ENCODE measurements around the gene RTF1. TPM values are rescaled to one million over a fixed set of nuclear protein-coding genes. Genes with fewer than 3 reads are reported as not detected.
A peak's percentile ranks its signal among the peaks of the same experiment; 100 is the strongest.

The RTF1 gene
- total and polyA plus RNA-seq, 5 experiments from 2014 or later, result 17.1 to 36.3 (median 21.7) TPM

GRCh38 chr15:41512940-41513505, 96.1 kb downstream of the RTF1 start:
- H3K9me3 Mint-ChIP-seq, result no peaks in the 10 kb centered on the region
- H3K36me3 Mint-ChIP-seq, result peaks cover 0 to 5% (median 0%) of the 10 kb centered on the region in 3 donors
- peak; percentile 64 to 69 for ATAC-seq
- POLR2A ChIA-PET, result interaction anchor here (0.5 to 2.3 kb wide), 4 partner anchors 10 to 283 kb away, joined by 3 to 6 read pairs (median 5); partner anchors contain the start of gene RPAP1
- H3K4me1 Mint-ChIP-seq, result peaks cover 9 to 29% (median 26%) of the 10 kb centered on the region in 4 donors
- DNase-seq, result peak in 3 of 10 donors; percentile 26 to 32 (median 32)
- H3K27ac Mint-ChIP-seq, result no peak overlapping the region
- peaks cover 4 to 25% (median 16%) of the 10 kb centered on the region in 5 donors for H3K27me3 Mint-ChIP-seq
- H3K4me3 Mint-ChIP-seq, result peak overlapping the region; percentile 71 to 88 (median 84)

GRCh38 chr15:41513506-41514227, 96.8 kb downstream of the RTF1 start, which contains the start of gene LTK:
TSS of gene LTK (minus strand) at chr15:41513827. CDS start at chr15:41513709, 118 bp downstream.
- peaks cover 0 to 6% (median 0%) of the 10 kb centered on the region in 3 donors for H3K36me3 Mint-ChIP-seq
- ATAC-seq (peak; percentile 18 to 35), DNase-seq (peak in 1 of 10 donors; percentile 16)
- no peak within 1 kb of the TSS for H3K27ac Mint-ChIP-seq
- POLR2A ChIA-PET, result interaction anchor here (0.6 to 2.3 kb wide), 4 partner anchors 10 to 30 kb away, joined by 3 to 6 read pairs (median 5); partner anchors contain the start of gene RPAP1
- peaks cover 4 to 25% (median 16%) of the 10 kb centered on the region in 5 donors for H3K27me3 Mint-ChIP-seq
- peak within 1 kb of the TSS; percentile 71 to 88 (median 84) for H3K4me3 Mint-ChIP-seq
- H3K9me3 Mint-ChIP-seq, result no peaks in the 10 kb centered on the region
- H3K4me1 Mint-ChIP-seq, result peaks cover 9 to 29% (median 26%) of the 10 kb centered on the region in 4 donors

GRCh38 chr15:41517895-41518449, 101.1 kb downstream of the RTF1 start:
- Mint-ChIP-seq H3K27ac (peak overlapping the region in 3 of 10 donors; percentile 2 to 53 (median 39)), H3K36me3 (peaks cover 0 to 6% (median 0%) of the 10 kb centered on the region in 3 donors), H3K4me3 (no peak overlapping the region), H3K9me3 (no peaks in the 10 kb centered on the region), H3K27me3 (peaks cover 0 to 6% (median 2%) of the 10 kb centered on the region in 5 donors), H3K4me1 (peaks cover 8 to 18% (median 15%) of the 10 kb centered on the region in 4 donors)
- POLR2A ChIA-PET, result no interaction called here
- DNase-seq (no peak), ATAC-seq (no peak)

- Mint-ChIP-seq H3K9me3 (no peaks in the 10 kb centered on the region), H3K27me3 (no peaks in the 10 kb centered on the region), H3K27ac (peak overlapping the region in 1 of 10 donors; percentile 63), H3K36me3 (peaks cover 0 to 17% (median 0%) of the 10 kb centered on the region in 3 donors), H3K4me1 (peaks cover 0 to 6% (median 0%) of the 10 kb centered on the region in 4 donors), H3K4me3 (no peak overlapping the region)
- DNase-seq (no peak), ATAC-seq (no peak)
- POLR2A ChIA-PET, result no interaction called here
These were observed 103.7 kb downstream of the RTF1 start for GRCh38 chr15:41520636-41521035.

DNA sequence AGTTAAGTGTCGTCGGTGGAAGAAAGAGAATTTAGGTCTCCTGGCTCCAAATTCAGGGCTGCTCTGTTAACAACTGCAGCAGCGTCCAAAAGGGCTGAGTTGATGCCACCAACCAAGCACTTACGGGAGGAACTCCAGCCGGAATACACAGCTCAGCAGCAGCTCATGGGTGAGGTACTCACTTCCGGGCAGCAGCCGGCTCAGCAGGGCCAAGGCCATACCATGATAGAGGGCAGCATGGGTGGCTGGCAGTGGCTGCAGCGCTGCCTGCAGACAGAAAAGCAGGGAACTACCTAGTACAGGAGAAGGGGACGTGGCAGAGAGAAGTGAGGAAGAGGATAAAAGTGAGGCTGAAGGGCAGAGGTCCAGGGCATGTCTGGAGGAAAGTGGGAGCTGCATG, 104.7 kb downstream of the RTF1 start:
- peak overlapping the region in 2 of 10 donors; percentile 5 to 64 for H3K27ac Mint-ChIP-seq
- POLR2A ChIA-PET, result interaction anchor here (0.5 kb wide), 1 partner anchor 32 kb away, joined by 3 read pairs; no protein-coding TSS in a partner anchor

DNA sequence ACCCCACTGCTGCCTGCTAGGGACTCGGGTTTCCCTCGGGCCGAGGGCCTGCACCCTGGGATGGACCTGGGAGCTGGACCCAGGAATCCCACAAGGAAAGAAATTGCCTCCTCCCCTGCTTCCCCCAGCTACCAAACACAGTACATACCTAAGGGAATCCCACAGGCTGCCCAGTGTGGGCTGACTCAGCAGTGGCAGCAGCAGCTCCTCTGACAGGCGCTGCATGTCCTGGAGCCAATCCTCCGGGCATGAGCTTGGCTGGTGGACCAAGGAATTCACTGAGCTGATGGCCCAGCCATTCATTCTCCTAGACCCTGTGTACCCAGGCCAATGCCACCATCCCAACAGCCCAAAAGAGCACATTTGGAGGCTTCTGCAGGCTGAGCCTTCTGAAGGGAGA, 106.2 kb downstream of the RTF1 start:
- Mint-ChIP-seq H3K9me3 (no peaks in the 10 kb centered on the region), H3K4me3 (no peak overlapping the region), H3K27ac (peak overlapping the region in 2 of 10 donors; percentile 43), H3K4me1 (peaks cover 0 to 4% (median 0%) of the 10 kb centered on the region in 4 donors), H3K27me3 (no peaks in the 10 kb centered on the region), H3K36me3 (peaks cover 0 to 35% (median 10%) of the 10 kb centered on the region in 3 donors)
- ATAC-seq, result no peak
- DNase-seq, result no peak
- POLR2A ChIA-PET, result no interaction called here

More for the DNA sequence above, 104.7 kb downstream of the RTF1 start:
- H3K9me3 Mint-ChIP-seq, result no peaks in the 10 kb centered on the region
- DNase-seq (no peak), ATAC-seq (no peak)
- H3K36me3 Mint-ChIP-seq, result peaks cover 0 to 27% (median 3%) of the 10 kb centered on the region in 3 donors
- no peak overlapping the region for H3K4me3 Mint-ChIP-seq
- H3K4me1 Mint-ChIP-seq, result peaks cover 0 to 4% (median 0%) of the 10 kb centered on the region in 4 donors
- no peaks in the 10 kb centered on the region for H3K27me3 Mint-ChIP-seq

DNA sequence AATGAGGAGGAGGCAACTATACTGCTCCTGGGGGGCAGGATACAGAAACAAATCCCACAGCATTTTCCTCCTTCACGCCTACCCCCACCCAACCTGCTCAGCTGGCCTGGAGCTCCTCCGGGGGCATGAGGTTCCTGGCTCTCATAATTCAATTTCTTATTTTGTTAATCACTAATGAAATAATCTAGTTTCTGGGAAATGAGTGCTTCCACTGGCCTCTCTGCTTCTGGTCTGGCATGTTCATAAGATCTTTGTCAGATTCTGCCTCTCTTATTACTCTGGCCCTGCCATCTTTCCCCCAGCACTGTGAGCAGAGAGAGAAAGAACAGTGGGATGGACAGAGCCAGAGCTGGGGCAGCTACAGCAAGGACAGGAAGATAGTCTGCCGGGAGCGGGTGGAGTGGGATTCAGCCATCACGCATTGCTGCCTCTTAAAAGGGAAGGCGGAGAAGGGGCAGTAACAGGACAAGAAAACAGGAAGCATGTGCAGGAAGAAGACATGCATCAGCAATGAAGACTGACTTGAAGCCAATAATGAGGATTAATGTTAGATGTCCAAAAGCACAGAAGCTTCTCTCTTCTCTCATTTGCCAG, 113.6 kb downstream of the RTF1 start:
- no peaks in the 10 kb centered on the region for H3K9me3 Mint-ChIP-seq
- H3K27me3 Mint-ChIP-seq, result no peaks in the 10 kb centered on the region
- POLR2A ChIA-PET, result interaction anchor here (0.7 to 1.7 kb wide), 2 partner anchors 15 to 17 kb away, joined by 3 to 4 read pairs; partner anchors contain the start of gene LTK
- DNase-seq (no peak), ATAC-seq (no peak)
- H3K4me1 Mint-ChIP-seq, result peaks cover 0 to 7% (median 3%) of the 10 kb centered on the region in 4 donors
- H3K4me3 Mint-ChIP-seq, result no peak overlapping the region
- peaks cover 0 to 84% (median 28%) of the 10 kb centered on the region in 3 donors for H3K36me3 Mint-ChIP-seq
- no peak overlapping the region for H3K27ac Mint-ChIP-seq

Other genes starting within 250 kb of the RTF1 start
- not detected for gene EXD1, start 186.3 kb upstream of the RTF1 start, total RNA-seq
- not detected for gene EXD1, start 186.3 kb upstream of the RTF1 start, polyA plus RNA-seq
- gene CHP1, start 185.8 kb upstream of the RTF1 start, total RNA-seq, result 10 to 100 TPM; 21.1 to 23.9 TPM
- 10 to 100 TPM; 11.3 to 21.7 (median 12.5) TPM for gene CHP1, start 185.8 kb upstream of the RTF1 start, polyA plus RNA-seq
- gene OIP5, start 84.5 kb upstream of the RTF1 start, total RNA-seq, result 1 to 10 TPM; 5.3 to 7.0 TPM
- under 1 TPM in 2 of 3 donors, not detected in 1; 0.18 to 0.24 TPM for gene OIP5, start 84.5 kb upstream of the RTF1 start, polyA plus RNA-seq
- 1 to 10 TPM; 2.5 to 4.0 TPM for gene NUSAP1, start 84.2 kb upstream of the RTF1 start, total RNA-seq
- gene NUSAP1, start 84.2 kb upstream of the RTF1 start, polyA plus RNA-seq, result 1 to 10 TPM in 1 of 3 donors, under 1 TPM in 2; 0.32 to 1.4 (median 0.93) TPM
- gene NDUFAF1, start 14.6 kb upstream of the RTF1 start, total RNA-seq, result 10 to 100 TPM; 12.9 to 14.3 TPM
- gene NDUFAF1, start 14.6 kb upstream of the RTF1 start, polyA plus RNA-seq, result 10 to 100 TPM; 18.4 to 25.6 (median 20.8) TPM
- gene ITPKA, start 76.8 kb downstream of the RTF1 start, total RNA-seq, result not detected
- not detected for gene ITPKA, start 76.8 kb downstream of the RTF1 start, polyA plus RNA-seq
- gene LTK, start 96.7 kb downstream of the RTF1 start, total RNA-seq, result under 1 TPM; 0.18 to 0.22 TPM
- not detected for gene LTK, start 96.7 kb downstream of the RTF1 start, polyA plus RNA-seq
- gene RPAP1, start 127.2 kb downstream of the RTF1 start, total RNA-seq, result 10 to 100 TPM; 59.1 to 60.0 TPM
- 10 to 100 TPM in 2 of 3 donors, 1 to 10 TPM in 1; 8.0 to 19.8 (median 12.2) TPM for gene RPAP1, start 127.2 kb downstream of the RTF1 start, polyA plus RNA-seq
- under 1 TPM in 1 of 2 experiments, not detected in 1; 0.05 TPM for gene TYRO3, start 142.1 kb downstream of the RTF1 start, total RNA-seq
- gene TYRO3, start 142.1 kb downstream of the RTF1 start, polyA plus RNA-seq, result not detected
- gene MGA, start 243.3 kb downstream of the RTF1 start, total RNA-seq, result 10 to 100 TPM; 63.3 to 67.6 TPM
- gene MGA, start 243.3 kb downstream of the RTF1 start, polyA plus RNA-seq, result 10 to 100 TPM; 12.2 to 20.6 (median 13.3) TPM

All from naive thymus-derived CD8-positive, alpha-beta T cell (primary cell).